GM12873 (cell line): ENCODE measurements around the gene ANAPC10.

Experiments
- TF ChIP-seq, protein P1 (sequence below): IDR thresholded peaks from 2 replicates; pipeline ENCODE4 v1.5.1; 2012; ENCODE audit warnings: low read depth, mild to moderate bottlenecking, moderate library complexity, low read length, control low read depth; ENCODE audit not compliant: insufficient read depth; ENCODE audit errors: missing control alignments

ANAPC10 gene

DNA sequence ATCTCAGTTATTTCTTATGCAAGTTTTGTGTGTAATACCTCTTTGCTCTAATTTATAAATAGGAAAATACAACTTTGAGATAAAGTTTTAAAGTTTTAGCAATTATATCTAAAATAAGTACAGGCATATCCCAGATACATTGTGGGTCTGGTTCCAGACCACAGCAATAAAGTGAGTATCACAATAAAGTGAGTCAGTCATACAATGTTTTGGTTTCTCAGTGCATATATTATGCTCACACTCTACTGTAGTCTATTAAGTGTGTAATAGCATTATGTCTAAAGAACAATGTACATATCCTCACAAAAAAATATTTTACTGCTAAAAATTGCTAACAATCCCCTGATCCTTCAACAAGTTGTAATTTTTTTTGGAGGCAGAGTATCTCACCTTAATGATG is 49.2 kb downstream of the ANAPC10 start:
- TF ChIP-seq, protein P1, sequence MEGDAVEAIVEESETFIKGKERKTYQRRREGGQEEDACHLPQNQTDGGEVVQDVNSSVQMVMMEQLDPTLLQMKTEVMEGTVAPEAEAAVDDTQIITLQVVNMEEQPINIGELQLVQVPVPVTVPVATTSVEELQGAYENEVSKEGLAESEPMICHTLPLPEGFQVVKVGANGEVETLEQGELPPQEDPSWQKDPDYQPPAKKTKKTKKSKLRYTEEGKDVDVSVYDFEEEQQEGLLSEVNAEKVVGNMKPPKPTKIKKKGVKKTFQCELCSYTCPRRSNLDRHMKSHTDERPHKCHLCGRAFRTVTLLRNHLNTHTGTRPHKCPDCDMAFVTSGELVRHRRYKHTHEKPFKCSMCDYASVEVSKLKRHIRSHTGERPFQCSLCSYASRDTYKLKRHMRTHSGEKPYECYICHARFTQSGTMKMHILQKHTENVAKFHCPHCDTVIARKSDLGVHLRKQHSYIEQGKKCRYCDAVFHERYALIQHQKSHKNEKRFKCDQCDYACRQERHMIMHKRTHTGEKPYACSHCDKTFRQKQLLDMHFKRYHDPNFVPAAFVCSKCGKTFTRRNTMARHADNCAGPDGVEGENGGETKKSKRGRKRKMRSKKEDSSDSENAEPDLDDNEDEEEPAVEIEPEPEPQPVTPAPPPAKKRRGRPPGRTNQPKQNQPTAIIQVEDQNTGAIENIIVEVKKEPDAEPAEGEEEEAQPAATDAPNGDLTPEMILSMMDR: no peak

DNA sequence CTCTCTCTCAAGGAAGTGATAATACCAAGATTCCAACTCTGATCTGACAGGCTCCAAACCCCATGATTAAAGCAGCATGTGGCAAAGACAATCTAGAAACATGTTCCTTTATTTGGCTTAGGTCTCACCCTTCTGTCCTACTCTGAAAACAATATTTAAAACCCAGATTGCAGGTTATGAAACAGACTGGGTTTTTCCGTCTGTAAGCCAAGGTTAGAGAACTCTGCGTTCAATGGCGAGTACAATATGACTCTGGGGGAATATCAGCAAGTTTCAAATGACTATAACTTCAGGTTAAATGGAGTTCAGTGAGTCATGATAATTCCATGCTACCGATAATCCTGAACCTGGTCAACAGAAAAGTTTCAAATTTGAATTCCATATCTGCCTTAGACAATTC is 50.8 kb downstream of the ANAPC10 start:
- TF ChIP-seq, protein P1: no peak

DNA sequence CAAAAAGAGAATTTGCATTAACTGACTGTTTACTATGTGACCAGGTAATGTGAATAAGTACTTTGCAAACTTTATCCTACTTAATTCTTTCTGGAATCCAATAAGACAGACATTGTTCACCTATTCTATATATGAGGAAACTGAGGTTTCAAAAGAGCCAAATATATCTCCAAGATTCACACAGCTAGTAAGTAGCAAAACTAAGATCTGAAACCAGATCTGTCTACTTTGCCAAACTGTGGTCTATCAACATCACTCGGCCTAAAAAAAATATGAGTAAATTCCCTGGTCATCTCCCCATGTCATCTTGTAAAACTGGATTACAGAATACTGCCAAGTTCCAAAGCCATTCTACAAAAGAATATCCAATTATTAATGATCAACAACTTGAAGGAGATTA is 52.8 kb downstream of the ANAPC10 start:
- TF ChIP-seq, protein P1: no peak

DNA sequence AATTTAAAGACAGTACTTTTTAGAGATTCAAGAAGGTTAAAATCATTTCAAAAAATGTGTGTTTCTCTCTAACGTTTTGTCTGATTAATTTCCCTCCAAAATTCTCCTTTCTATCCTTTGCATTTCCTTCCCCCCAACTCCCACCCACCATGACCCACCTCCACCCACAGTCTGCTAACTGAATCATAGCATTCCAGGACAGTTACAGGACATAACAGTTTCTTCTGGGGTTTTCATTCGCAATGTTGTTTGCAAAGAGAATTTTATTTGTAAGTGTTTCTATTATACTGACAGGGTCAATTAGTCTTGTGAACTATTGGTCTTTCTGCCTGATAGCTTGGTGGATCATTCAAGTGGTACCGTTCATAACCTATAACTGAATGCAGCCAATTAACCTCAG is 53.7 kb downstream of the ANAPC10 start:
- TF ChIP-seq, protein P1: no peak

DNA sequence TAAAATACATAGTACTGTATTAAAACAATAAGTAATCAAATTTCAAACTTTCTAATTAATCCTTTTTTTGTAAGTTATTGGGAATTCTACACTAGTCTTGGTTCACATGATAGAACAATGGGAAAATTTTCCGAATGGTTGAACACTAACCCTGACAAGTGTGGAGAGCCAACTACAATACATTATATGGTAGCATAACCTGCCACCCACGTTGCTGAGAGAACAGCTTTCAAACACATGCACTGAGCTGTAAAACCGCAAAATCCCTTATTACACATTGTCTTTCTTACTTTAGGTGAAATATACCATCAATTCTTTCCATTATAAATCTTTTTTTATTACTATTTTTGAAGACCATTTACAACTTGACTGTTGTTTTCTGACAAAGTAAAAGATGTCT is 54.7 kb downstream of the ANAPC10 start:
- TF ChIP-seq, protein P1: no peak

DNA sequence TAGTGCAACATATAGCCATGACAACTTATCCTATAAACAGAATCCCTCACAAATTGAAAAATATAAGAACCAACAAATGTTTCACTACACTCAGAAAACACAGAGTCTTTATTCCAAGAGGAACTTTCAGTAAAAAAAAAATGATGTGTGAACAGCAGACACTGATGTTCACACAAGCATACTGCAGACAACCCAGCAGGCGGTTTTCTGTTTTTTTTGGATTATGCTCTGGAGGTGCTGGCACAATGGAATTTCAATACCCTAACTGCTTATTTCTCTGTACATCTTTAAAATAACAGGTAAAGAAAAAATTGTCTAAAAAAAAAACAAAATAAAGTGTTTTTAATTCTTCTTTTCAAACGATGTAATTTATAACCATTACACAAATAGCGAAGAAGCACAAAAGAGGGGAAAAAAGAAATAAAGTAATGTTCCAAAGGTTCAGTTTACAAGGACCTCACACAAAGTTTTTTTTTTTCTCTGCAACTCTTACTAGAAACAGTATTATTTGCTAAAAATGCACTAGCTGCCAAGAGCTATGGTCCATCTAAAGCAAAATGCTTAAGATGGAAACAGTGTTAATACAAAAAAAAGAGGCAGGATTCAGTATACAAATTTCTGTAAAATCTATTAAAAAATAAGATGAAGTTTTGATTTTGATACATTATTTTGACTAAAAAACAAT is 55.3 kb downstream of the ANAPC10 start:
- TF ChIP-seq, protein P1: no peak

DNA sequence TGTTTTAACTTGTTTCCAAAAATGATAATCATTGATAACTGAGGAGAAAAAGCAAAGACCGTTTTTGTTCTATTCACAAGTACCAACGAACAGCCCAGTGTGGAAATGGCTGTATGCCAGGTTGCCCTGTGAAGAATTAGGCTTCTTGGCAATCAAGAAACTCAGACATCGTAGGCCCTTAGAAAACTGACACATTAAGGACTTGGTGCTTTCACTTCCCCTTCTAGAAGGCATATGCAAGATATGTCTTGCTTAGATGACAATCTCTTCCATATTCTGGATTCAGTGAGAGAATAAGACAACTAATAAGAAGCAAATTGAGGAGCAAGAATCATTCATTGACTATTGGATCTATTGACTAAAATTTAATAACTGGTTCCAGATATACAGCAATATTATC is 56.6 kb downstream of the ANAPC10 start:
- TF ChIP-seq, protein P1: no peak
